GM23338 (cell line): ENCODE measurements around the gene RHBDD1. TPM values are rescaled to one million over a fixed set of nuclear protein-coding genes. Genes with fewer than 3 reads are reported as not detected.

Source experiments
- ATAC-seq: fragments of 200-7000 bp; cut with Tn5 transposase; 3 replicates; pipeline ENCODE4 v1.9.1; 2020
- DNase-seq: peaks from one replicate; pipeline ENCODE4 v3.0.0-alpha.2; 2015; ENCODE audit warnings: low spot score
- H2AFZ ChIP-seq: fragments of 200-600 bp; sonication (generic); 2 replicates; pipeline ENCODE4 v1.8.0; 2016; ENCODE audit warnings: antibody characterized with exemption, mild to moderate bottlenecking, moderate library complexity
- H3F3A ChIP-seq: fragments of 200-600 bp; sonication (generic); replicated peaks from 2 replicates; pipeline ENCODE4 v1.8.0; 2017; ENCODE audit warnings: antibody characterized with exemption, mixed run types, low read depth
- H3K27ac ChIP-seq: fragments of 200-600 bp; sonication (generic); 2 replicates; pipeline ENCODE4 v1.6.1; 2016; ENCODE audit warnings: low read depth
- H3K27me3 ChIP-seq: fragments of 200-600 bp; sonication (generic); 2 replicates; pipeline ENCODE4 v1.8.0; 2016; ENCODE audit warnings: mild to moderate bottlenecking, mixed run types, moderate library complexity; ENCODE audit not compliant: insufficient read depth
- H3K36me3 ChIP-seq: fragments of 200-600 bp; sonication (generic); 2 replicates; pipeline ENCODE4 v1.8.0; 2016; ENCODE audit warnings: mild to moderate bottlenecking; ENCODE audit not compliant: insufficient read depth
- H3K4me1 ChIP-seq: fragments of 200-600 bp; sonication (generic); 2 replicates; pipeline ENCODE4 v1.8.0; 2016; ENCODE audit warnings: mild to moderate bottlenecking, moderate library complexity; ENCODE audit not compliant: insufficient read depth
- H3K4me2 ChIP-seq: fragments of 200-600 bp; sonication (generic); 2 replicates; pipeline ENCODE4 v1.7.1; 2017; ENCODE audit warnings: mixed run types
- H3K4me3 ChIP-seq: fragments of 200-600 bp; sonication (generic); 2 replicates; pipeline ENCODE4 v1.6.1; 2016; ENCODE audit warnings: mixed run types
- H3K79me2 ChIP-seq: fragments of 200-600 bp; sonication (generic); replicated peaks from 2 replicates; pipeline ENCODE4 v1.8.0; 2017; ENCODE audit warnings: mild to moderate bottlenecking; ENCODE audit not compliant: insufficient read depth
- H3K9me2 ChIP-seq: fragments of 200-600 bp; sonication (generic); 2 replicates; pipeline ENCODE4 v1.8.0; 2017; ENCODE audit not compliant: insufficient read depth
- H4K20me1 ChIP-seq: fragments of 200-600 bp; sonication (generic); replicated peaks from 2 replicates; pipeline ENCODE4 v1.8.0; 2017; ENCODE audit warnings: mild to moderate bottlenecking; ENCODE audit not compliant: insufficient read depth
- H3K27ac Mint-ChIP-seq: 2 replicates; pipeline ENCODE4 v1.8.0; 2020; ENCODE audit warnings: inconsistent platforms, mild to moderate bottlenecking, moderate library complexity, mixed read lengths
- H3K27me3 Mint-ChIP-seq: 3 replicates; pipeline ENCODE4 v1.8.0; 2022; ENCODE audit warnings: low read depth, mild to moderate bottlenecking, moderate library complexity, mixed read lengths, inconsistent platforms; ENCODE audit not compliant: insufficient read depth, poor library complexity
- H3K36me3 Mint-ChIP-seq: 3 replicates; pipeline ENCODE4 v1.8.0; 2021; ENCODE audit warnings: low read depth, mild to moderate bottlenecking, inconsistent platforms, moderate library complexity, mixed read lengths
- H3K4me1 Mint-ChIP-seq: 3 replicates; pipeline ENCODE4 v1.8.0; 2020; ENCODE audit warnings: mild to moderate bottlenecking, inconsistent platforms, mixed read lengths
- H3K4me3 Mint-ChIP-seq: 3 replicates; pipeline ENCODE4 v1.8.0; 2021; ENCODE audit warnings: moderate library complexity, mild to moderate bottlenecking, inconsistent platforms, mixed read lengths
- H3K9me3 Mint-ChIP-seq: 3 replicates; pipeline ENCODE4 v1.8.0; 2020; ENCODE audit warnings: moderate library complexity, mild to moderate bottlenecking, inconsistent platforms, mixed read lengths
- CREB1 ChIP-seq: fragments of 250-450 bp; sonication (Bioruptor Pico); IDR thresholded peaks from 2 replicates; pipeline ENCODE4 v1.5.0; 2020; ENCODE audit warnings: low read depth, mild to moderate bottlenecking, moderate library complexity
- EZH2 ChIP-seq: fragments of 200-600 bp; sonication (generic); IDR thresholded peaks from one replicate; pipeline ENCODE4 v1.8.0; 2017; ENCODE audit warnings: antibody characterized with exemption, mild to moderate bottlenecking, low read depth; ENCODE audit not compliant: unreplicated experiment
- JUNB ChIP-seq: IDR thresholded peaks from one replicate; pipeline ENCODE4 v1.6.1; 2016; ENCODE audit warnings: antibody characterized with exemption; ENCODE audit not compliant: unreplicated experiment
- NANOG ChIP-seq: IDR thresholded peaks from 2 replicates; pipeline ENCODE4 v1.6.1; 2016; ENCODE audit warnings: antibody characterized with exemption, borderline replicate concordance
- POLR2AphosphoS5 ChIP-seq: IDR thresholded peaks from 2 replicates; pipeline ENCODE4 v1.6.1; 2016; ENCODE audit warnings: antibody characterized with exemption, low read depth
- STAT1 ChIP-seq: IDR thresholded peaks from one replicate; pipeline ENCODE4 v1.6.1; 2016; ENCODE audit warnings: antibody characterized with exemption; ENCODE audit not compliant: unreplicated experiment
- ZNF114 ChIP-seq: fragments of 250-450 bp; sonication (Bioruptor Pico); IDR thresholded peaks from 2 replicates; pipeline ENCODE4 v1.5.0; 2020; ENCODE audit warnings: mild to moderate bottlenecking, moderate library complexity
- ZNF331 ChIP-seq: fragments of 250-450 bp; sonication (Bioruptor Pico); IDR thresholded peaks from 2 replicates; pipeline ENCODE4 v1.5.0; 2020; ENCODE audit warnings: low read depth, mild to moderate bottlenecking, moderate library complexity
- polyA plus RNA-seq: library from polyadenylated mRNA; unstranded; fragments of >200 nt; fragmentation: Nextera tagmentation; extraction: Ambion mirVana; gene quantifications from 2 replicates; pipeline ENCODE4 v1.2.1, GENCODE V29; 2016
- total RNA-seq: library from RNA; depleted of rRNA; stranded (reverse); fragments of >200 nt; shearing (Covaris generic); gene quantifications from 2 replicates; pipeline ENCODE4 v1.2.3, GENCODE V29; 2014
- TF ChIP-seq, protein P1 (sequence below): IDR thresholded peaks from one replicate; pipeline ENCODE4 v1.6.1; 2018; ENCODE audit warnings: antibody characterized with exemption; ENCODE audit not compliant: unreplicated experiment
- TF ChIP-seq, protein P2 (sequence below), 2 experiments: fragments of 200-600 bp in 1 of 2; sonication (generic) in 1 of 2; conservative IDR thresholded peaks; 2 replicates each; pipeline versions ENCODE4 v1.5.1 to v1.6.1; 2016 to 2017; ENCODE audit warnings: antibody characterized with exemption in 2 of 2, low read depth in 2 of 2, mild to moderate bottlenecking in 2 of 2, moderate library complexity in 1 of 2
- TF ChIP-seq, protein P3 (sequence below): IDR thresholded peaks from 2 replicates; pipeline ENCODE4 v1.6.1; 2016; ENCODE audit warnings: antibody characterized with exemption

Gene RHBDD1
- total and polyA plus RNA-seq, 2 experiments from 2014 or later: 7.3 to 13.0 TPM

DNA sequence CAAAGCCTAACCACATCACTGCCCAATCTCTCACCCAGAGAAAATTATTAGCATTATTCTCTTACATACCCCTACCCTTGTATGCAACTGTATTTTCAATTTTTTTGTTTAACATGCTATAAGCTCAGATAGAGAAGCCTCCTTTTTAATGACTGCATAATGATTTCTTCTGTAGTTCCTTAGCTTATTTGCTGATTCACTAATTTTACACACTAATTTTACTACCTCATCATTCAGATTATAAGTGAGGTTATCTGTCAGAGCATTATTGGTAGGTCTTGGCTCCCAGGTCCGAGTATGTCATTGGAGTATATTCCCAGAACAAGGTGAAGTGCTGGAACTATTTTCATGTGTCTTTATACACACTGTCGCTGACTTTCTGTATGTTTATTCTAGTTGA, 45.4 kb downstream of the RHBDD1 start (continued):
- TF ChIP-seq, protein P1, sequence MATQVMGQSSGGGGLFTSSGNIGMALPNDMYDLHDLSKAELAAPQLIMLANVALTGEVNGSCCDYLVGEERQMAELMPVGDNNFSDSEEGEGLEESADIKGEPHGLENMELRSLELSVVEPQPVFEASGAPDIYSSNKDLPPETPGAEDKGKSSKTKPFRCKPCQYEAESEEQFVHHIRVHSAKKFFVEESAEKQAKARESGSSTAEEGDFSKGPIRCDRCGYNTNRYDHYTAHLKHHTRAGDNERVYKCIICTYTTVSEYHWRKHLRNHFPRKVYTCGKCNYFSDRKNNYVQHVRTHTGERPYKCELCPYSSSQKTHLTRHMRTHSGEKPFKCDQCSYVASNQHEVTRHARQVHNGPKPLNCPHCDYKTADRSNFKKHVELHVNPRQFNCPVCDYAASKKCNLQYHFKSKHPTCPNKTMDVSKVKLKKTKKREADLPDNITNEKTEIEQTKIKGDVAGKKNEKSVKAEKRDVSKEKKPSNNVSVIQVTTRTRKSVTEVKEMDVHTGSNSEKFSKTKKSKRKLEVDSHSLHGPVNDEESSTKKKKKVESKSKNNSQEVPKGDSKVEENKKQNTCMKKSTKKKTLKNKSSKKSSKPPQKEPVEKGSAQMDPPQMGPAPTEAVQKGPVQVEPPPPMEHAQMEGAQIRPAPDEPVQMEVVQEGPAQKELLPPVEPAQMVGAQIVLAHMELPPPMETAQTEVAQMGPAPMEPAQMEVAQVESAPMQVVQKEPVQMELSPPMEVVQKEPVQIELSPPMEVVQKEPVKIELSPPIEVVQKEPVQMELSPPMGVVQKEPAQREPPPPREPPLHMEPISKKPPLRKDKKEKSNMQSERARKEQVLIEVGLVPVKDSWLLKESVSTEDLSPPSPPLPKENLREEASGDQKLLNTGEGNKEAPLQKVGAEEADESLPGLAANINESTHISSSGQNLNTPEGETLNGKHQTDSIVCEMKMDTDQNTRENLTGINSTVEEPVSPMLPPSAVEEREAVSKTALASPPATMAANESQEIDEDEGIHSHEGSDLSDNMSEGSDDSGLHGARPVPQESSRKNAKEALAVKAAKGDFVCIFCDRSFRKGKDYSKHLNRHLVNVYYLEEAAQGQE: no peak
- TF ChIP-seq STAT1 (no peak), ZNF114 (CRISPR knock-in tag) (no peak), ZNF331 (no peak), NANOG (no peak), POLR2AphosphoS5 (no peak), JUNB (no peak), EZH2 (no peak)
- TF ChIP-seq, protein P2, sequence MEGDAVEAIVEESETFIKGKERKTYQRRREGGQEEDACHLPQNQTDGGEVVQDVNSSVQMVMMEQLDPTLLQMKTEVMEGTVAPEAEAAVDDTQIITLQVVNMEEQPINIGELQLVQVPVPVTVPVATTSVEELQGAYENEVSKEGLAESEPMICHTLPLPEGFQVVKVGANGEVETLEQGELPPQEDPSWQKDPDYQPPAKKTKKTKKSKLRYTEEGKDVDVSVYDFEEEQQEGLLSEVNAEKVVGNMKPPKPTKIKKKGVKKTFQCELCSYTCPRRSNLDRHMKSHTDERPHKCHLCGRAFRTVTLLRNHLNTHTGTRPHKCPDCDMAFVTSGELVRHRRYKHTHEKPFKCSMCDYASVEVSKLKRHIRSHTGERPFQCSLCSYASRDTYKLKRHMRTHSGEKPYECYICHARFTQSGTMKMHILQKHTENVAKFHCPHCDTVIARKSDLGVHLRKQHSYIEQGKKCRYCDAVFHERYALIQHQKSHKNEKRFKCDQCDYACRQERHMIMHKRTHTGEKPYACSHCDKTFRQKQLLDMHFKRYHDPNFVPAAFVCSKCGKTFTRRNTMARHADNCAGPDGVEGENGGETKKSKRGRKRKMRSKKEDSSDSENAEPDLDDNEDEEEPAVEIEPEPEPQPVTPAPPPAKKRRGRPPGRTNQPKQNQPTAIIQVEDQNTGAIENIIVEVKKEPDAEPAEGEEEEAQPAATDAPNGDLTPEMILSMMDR (conservative IDR thresholded peaks at IDR 0.05; ENCODE audit: low read depth in 2 of 2): no peak
- TF ChIP-seq, protein P3, sequence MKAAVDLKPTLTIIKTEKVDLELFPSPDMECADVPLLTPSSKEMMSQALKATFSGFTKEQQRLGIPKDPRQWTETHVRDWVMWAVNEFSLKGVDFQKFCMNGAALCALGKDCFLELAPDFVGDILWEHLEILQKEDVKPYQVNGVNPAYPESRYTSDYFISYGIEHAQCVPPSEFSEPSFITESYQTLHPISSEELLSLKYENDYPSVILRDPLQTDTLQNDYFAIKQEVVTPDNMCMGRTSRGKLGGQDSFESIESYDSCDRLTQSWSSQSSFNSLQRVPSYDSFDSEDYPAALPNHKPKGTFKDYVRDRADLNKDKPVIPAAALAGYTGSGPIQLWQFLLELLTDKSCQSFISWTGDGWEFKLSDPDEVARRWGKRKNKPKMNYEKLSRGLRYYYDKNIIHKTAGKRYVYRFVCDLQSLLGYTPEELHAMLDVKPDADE: no peak

DNA sequence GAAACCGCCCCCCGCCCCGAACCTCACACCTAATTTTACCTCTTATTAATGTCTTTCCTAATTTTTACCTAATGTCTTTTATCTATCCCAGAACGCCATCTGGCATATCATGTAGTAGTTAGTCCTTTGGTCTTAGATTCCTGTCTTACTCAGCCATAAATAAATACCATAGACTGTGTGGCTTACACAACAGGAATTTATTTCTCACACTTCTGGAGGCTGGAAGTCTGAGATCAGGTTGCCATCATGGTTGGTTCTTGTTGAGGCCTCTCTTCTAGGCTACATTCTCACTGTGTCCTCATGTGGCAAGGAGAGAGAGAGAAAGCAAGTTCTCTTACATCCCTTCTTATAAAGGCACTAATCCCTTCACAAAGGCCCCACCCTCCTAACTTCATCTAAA, 46.8 kb downstream of the RHBDD1 start:
- ATAC-seq (no peak), DNase-seq (no peak)
- Histone ChIP-seq H2AFZ (no peak overlapping the region), H3K9me2 (no peaks in the 10 kb centered on the region; the same call in 1 of the 2 replicates), H3K4me3 (no peak overlapping the region), H3K4me2 (no peak overlapping the region), H3K27ac (no peak overlapping the region), H3K79me2 (no peaks in the 10 kb centered on the region), H4K20me1 (no peaks in the 10 kb centered on the region), H3K27me3 (no peaks in the 10 kb centered on the region), H3K4me1 (no peaks in the 10 kb centered on the region), H3F3A (no peaks in the 10 kb centered on the region), H3K36me3 (no peaks in the 10 kb centered on the region)
- Mint-ChIP-seq H3K4me1 (no peaks in the 10 kb centered on the region), H3K27ac (no peak overlapping the region), H3K9me3 (no peaks in the 10 kb centered on the region), H3K27me3 (no peaks in the 10 kb centered on the region), H3K4me3 (no peak overlapping the region), H3K36me3 (0 out of 3 replicates have a peak, but pooled peaks cover 4% of the 10 kb centered on the region)
- TF ChIP-seq ZNF114 (CRISPR knock-in tag) (no peak), CREB1 (CRISPR knock-in tag) (no peak), ZNF331 (no peak)
- TF ChIP-seq, protein P1: no peak
